IMR-90 (cell line): Measurements from ENCODE around the gene H6PD. TPM values are rescaled to one million over a fixed set of nuclear protein-coding genes. Genes with fewer than 3 reads are reported as not detected.

Source experiments
- ATAC-seq: fragments of 200-7000 bp; cut with Tn5 transposase; 2 replicates; pipeline ENCODE4 v1.9.1; 2020; ENCODE audit warnings: low read depth, mild to moderate bottlenecking, moderate library complexity
- BruUV-seq: library from RNA; stranded (reverse); fragments of 400-500 nt; replicated peaks from 2 replicates; lab custom pipeline; 2021; lab: Mats Ljungman, UMichigan
- CTCF ChIA-PET: fragments of 300-600 bp; formaldehyde crosslinking; extraction: SDS; loops from one replicate; lab custom pipeline; 2021; ENCODE audit warnings: antibody characterized with exemption; lab: Yijun Ruan, JAX
- POLR2A ChIA-PET: fragments of 300-600 bp; sonication (Branson Sonifier 250); formaldehyde crosslinking; loops from one replicate; lab custom pipeline; 2022; ENCODE audit warnings: antibody characterized with exemption; ENCODE audit not compliant: unreplicated experiment; lab: Charles Lee
- DNase-seq: peaks from one replicate; pipeline ENCODE4 v3.0.0; 2013
- H2AFZ ChIP-seq: replicated peaks from 2 replicates; pipeline ENCODE3; 2013; ENCODE audit warnings: low read length, mild to moderate bottlenecking; ENCODE audit not compliant: poor library complexity
- H2AK5ac ChIP-seq: 2 replicates; pipeline ENCODE4 v1.6.1; 2013; ENCODE audit warnings: low read depth, low read length, inconsistent platforms
- H2AK9ac ChIP-seq: replicated peaks from 2 replicates; pipeline ENCODE3; 2013; ENCODE audit warnings: mild to moderate bottlenecking, low read depth, low read length, moderate library complexity; ENCODE audit not compliant: poor library complexity
- H2BK120ac ChIP-seq: 2 replicates; pipeline ENCODE4 v1.6.1; 2013; ENCODE audit warnings: low read depth, low read length, inconsistent platforms
- H2BK15ac ChIP-seq: 3 replicates; pipeline ENCODE4 v1.6.1; 2013; ENCODE audit warnings: low read depth, low read length, inconsistent platforms
- H2BK20ac ChIP-seq: 2 replicates; pipeline ENCODE4 v1.6.1; 2013; ENCODE audit warnings: low read depth, mild to moderate bottlenecking, inconsistent platforms, low read length, moderate library complexity
- H2BK5ac ChIP-seq: 2 replicates; pipeline ENCODE4 v1.6.1; 2013; ENCODE audit warnings: mild to moderate bottlenecking, low read depth, low read length, inconsistent platforms; ENCODE audit not compliant: poor library complexity, severe bottlenecking
- H3K14ac ChIP-seq: replicated peaks from 2 replicates; pipeline ENCODE4 v1.6.1; 2013; ENCODE audit warnings: low read depth, low read length, inconsistent platforms
- H3K18ac ChIP-seq: 2 replicates; pipeline ENCODE4 v1.6.1; 2013; ENCODE audit warnings: low read depth, low read length, control low read depth
- H3K23ac ChIP-seq: 2 replicates; pipeline ENCODE4 v1.6.1; 2013; ENCODE audit warnings: low read depth, low read length, inconsistent platforms
- H3K27ac ChIP-seq: 2 replicates; pipeline ENCODE4 v1.5.1; 2013; ENCODE audit warnings: mild to moderate bottlenecking, control low read depth, low read length; ENCODE audit not compliant: insufficient read depth
- H3K27me3 ChIP-seq: 2 replicates; pipeline ENCODE4 v1.6.1; 2013; ENCODE audit warnings: low read length; ENCODE audit not compliant: control insufficient read depth, insufficient read depth
- H3K36me3 ChIP-seq: 2 replicates; pipeline ENCODE4 v1.6.1; 2013; ENCODE audit warnings: low read length, mixed read lengths; ENCODE audit not compliant: control insufficient read depth, insufficient read depth
- H3K4ac ChIP-seq: 2 replicates; pipeline ENCODE4 v1.6.1; 2013; ENCODE audit warnings: low read depth, low read length, inconsistent platforms
- H3K4me1 ChIP-seq: 2 replicates; pipeline ENCODE4 v1.6.1; 2013; ENCODE audit warnings: low read length, mixed read lengths; ENCODE audit not compliant: control insufficient read depth, insufficient read depth
- H3K4me2 ChIP-seq: 2 replicates; pipeline ENCODE4 v1.6.1; 2013; ENCODE audit warnings: low read depth, mild to moderate bottlenecking, control low read depth, low read length, moderate library complexity
- H3K4me3 ChIP-seq: 2 replicates; pipeline ENCODE4 v1.5.1; 2013; ENCODE audit warnings: low read depth, mild to moderate bottlenecking, control low read depth, low read length, moderate library complexity; ENCODE audit not compliant: insufficient read depth
- H3K56ac ChIP-seq: 2 replicates; pipeline ENCODE4 v1.6.1; 2013; ENCODE audit warnings: low read length, inconsistent platforms; ENCODE audit not compliant: insufficient read depth; ENCODE audit errors: extremely low read depth
- H3K79me1 ChIP-seq, 2 experiments: 2 replicates each; pipeline ENCODE4 v1.6.1; 2013; ENCODE audit warnings: low read length in 2 of 2, inconsistent platforms in 1 of 2, low read depth in 1 of 2
- H3K9ac ChIP-seq: 2 replicates; pipeline ENCODE4 v1.6.1; 2013; ENCODE audit warnings: low read depth, low read length, control low read depth
- H3K9me1 ChIP-seq: 2 replicates; pipeline ENCODE4 v1.6.1; 2013; ENCODE audit warnings: low read length, inconsistent platforms; ENCODE audit not compliant: insufficient read depth
- H3K9me3 ChIP-seq: 2 replicates; pipeline ENCODE4 v1.6.1; 2013; ENCODE audit warnings: low read length; ENCODE audit not compliant: control insufficient read depth, insufficient read depth
- H4K20me1 ChIP-seq: 2 replicates; pipeline ENCODE4 v1.6.1; 2013; ENCODE audit warnings: low read length, inconsistent platforms; ENCODE audit not compliant: insufficient read depth
- H4K5ac ChIP-seq: 2 replicates; pipeline ENCODE4 v1.6.1; 2013; ENCODE audit warnings: mild to moderate bottlenecking, low read depth, low read length, control low read depth
- H4K8ac ChIP-seq, 2 experiments: 2 replicates each; pipeline ENCODE4 v1.6.1; 2013; ENCODE audit warnings: low read depth in 2 of 2, low read length in 2 of 2, control low read depth in 1 of 2, inconsistent platforms in 1 of 2
- H4K91ac ChIP-seq: 2 replicates; pipeline ENCODE4 v1.6.1; 2013; ENCODE audit warnings: low read depth, low read length, inconsistent platforms; ENCODE audit not compliant: insufficient read depth
- BHLHE40 ChIP-seq: fragments of 150-350 bp; IDR thresholded peaks from 2 replicates; pipeline ENCODE4 v1.6.1; 2016; ENCODE audit warnings: mild to moderate bottlenecking, low read depth, low read length
- CEBPB ChIP-seq: IDR thresholded peaks from 2 replicates; pipeline ENCODE4 v1.6.1; 2012; ENCODE audit warnings: low read depth, low read length, improper control_type of control experiment
- CHD1 ChIP-seq: IDR thresholded peaks from 2 replicates; pipeline ENCODE4 v1.6.1; 2012; ENCODE audit warnings: low read depth, low read length, improper control_type of control experiment
- FOS ChIP-seq: fragments of 150-350 bp; IDR thresholded peaks from 2 replicates; pipeline ENCODE4 v1.6.1; 2016; ENCODE audit warnings: low read depth, low read length
- MAFK ChIP-seq: IDR thresholded peaks from 2 replicates; pipeline ENCODE4 v1.6.1; 2012; ENCODE audit warnings: low read depth, low read length, improper control_type of control experiment
- MAZ ChIP-seq: IDR thresholded peaks from 2 replicates; pipeline ENCODE4 v1.6.1; 2012; ENCODE audit warnings: low read depth, mild to moderate bottlenecking, low read length, improper control_type of control experiment, moderate library complexity, borderline replicate concordance
- MXI1 ChIP-seq: IDR thresholded peaks from 2 replicates; pipeline ENCODE4 v1.6.1; 2012; ENCODE audit warnings: low read depth, mild to moderate bottlenecking, low read length, moderate library complexity, borderline replicate concordance
- NFE2L2 ChIP-seq: fragments of 150-350 bp; IDR thresholded peaks from 2 replicates; pipeline ENCODE4 v1.6.1; 2016; ENCODE audit warnings: low read depth, mild to moderate bottlenecking, low read length
- POLR2A ChIP-seq: IDR thresholded peaks from 2 replicates; pipeline ENCODE4 v1.6.1; 2012; ENCODE audit warnings: mild to moderate bottlenecking, low read depth, low read length
- RAD21 ChIP-seq: IDR thresholded peaks from 2 replicates; pipeline ENCODE4 v1.6.1; 2012; ENCODE audit warnings: low read length, improper control_type of control experiment
- SMC3 ChIP-seq: fragments of 150-350 bp; IDR thresholded peaks from 2 replicates; pipeline ENCODE4 v1.6.1; 2016; ENCODE audit warnings: low read depth, mild to moderate bottlenecking, antibody characterized with exemption, low read length, moderate library complexity
- WGBS, 2 experiments: methylation state at CpG; one replicate each; pipeline versions ENCODE4 v1.1.5 to v1.1.7; 2013; ENCODE audit warnings: missing lambda C conversion rate in 2 of 2; ENCODE audit not compliant: insufficient read length in 1 of 2; ENCODE audit errors: extremely low coverage in 2 of 2; 5-methylcytosine and 5-hydroxymethylcytosine counted together
- dilution Hi-C: fragments of 300-500 bp; cut with HindIII; formaldehyde crosslinking; loops from one replicate; pipeline ENCODE4 v1.14.3; 2018; ENCODE audit warnings: low sequenced_read_pairs; ENCODE audit not compliant: unreplicated experiment
- in situ Hi-C: fragments of 300-500 bp; cut with MboI; formaldehyde crosslinking; loops from 3 replicates; pipeline ENCODE4 v1.14.3; 2019; ENCODE audit warnings: low sequenced_read_pairs, inconsistent platforms, mixed read lengths
- intact Hi-C: fragments of 100-400 bp; cut with micrococcal nuclease; formaldehyde crosslinking; loops from 2 replicates; pipeline ENCODE4 v1.10.0; 2022
- polyA plus RNA-seq, 3 experiments: library from polyadenylated mRNA; depleted of rRNA; stranded (reverse); fragments of >200 nt; gene quantifications; 2 replicates each; pipeline ENCODE4 v1.2.3, GENCODE V29; 2012; ENCODE audit warnings: low replicate concordance in 1 of 3
- total RNA-seq: library from RNA; depleted of rRNA; stranded (reverse); fragments of >200 nt; gene quantifications from 2 replicates; pipeline ENCODE4 v1.2.3, GENCODE V29; 2012
- TF ChIP-seq, protein P1 (sequence below): fragments of 150-350 bp; IDR thresholded peaks from 2 replicates; pipeline ENCODE4 v1.6.1; 2017; ENCODE audit warnings: mild to moderate bottlenecking, antibody characterized with exemption, low read length, low read depth
- TF ChIP-seq, protein P2 (sequence below): conservative IDR thresholded peaks from 2 replicates; pipeline ENCODE4 v1.5.1; 2012; ENCODE audit warnings: mild to moderate bottlenecking, low read depth, low read length, improper control_type of control experiment

The H6PD gene
- total and polyA plus RNA-seq, 2 of the 4 experiments (the other 2 are of a cell fraction) = 9.3 to 22.1 TPM

DNA sequence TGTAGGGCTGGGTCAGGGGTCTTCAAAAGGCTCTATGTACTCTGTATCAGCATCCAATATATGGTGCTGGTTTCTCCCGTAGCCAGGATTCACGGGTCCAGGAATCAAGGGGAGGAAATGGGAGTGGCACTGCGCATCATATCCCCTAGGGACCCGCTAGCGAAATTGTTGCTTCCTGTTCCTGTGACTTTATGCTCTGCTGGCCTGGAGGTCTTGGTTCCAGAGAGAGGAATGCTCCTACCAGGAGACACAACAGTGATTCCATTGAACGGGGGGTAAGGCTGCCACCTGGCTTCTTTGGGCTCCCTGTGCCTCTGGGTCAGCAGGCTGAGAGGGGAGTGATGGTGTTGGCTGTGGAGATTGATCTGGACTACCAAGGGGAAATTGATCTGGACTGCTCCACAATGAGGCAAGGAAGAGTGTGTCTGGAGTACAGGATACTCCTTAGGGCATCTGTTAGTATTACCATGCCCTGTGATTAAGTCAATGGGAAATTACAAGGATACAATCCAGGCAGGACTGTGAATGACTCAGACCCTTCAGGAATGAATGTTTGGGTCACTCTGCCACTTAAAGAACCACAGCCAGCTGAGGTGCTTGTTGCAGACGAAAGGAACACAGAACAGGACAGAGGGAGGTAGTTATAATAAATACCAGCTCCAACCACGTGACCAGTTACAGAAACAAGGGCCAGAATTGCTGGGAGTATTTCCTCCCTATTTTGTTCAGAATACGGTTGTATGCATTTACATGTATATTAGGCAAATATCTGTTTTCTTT is 68.4 kb downstream of the H6PD start (continued):
- TF ChIP-seq, protein P1, sequence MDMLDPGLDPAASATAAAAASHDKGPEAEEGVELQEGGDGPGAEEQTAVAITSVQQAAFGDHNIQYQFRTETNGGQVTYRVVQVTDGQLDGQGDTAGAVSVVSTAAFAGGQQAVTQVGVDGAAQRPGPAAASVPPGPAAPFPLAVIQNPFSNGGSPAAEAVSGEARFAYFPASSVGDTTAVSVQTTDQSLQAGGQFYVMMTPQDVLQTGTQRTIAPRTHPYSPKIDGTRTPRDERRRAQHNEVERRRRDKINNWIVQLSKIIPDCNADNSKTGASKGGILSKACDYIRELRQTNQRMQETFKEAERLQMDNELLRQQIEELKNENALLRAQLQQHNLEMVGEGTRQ = peak; percentile 96
- TF ChIP-seq POLR2A = no peak

DNA sequence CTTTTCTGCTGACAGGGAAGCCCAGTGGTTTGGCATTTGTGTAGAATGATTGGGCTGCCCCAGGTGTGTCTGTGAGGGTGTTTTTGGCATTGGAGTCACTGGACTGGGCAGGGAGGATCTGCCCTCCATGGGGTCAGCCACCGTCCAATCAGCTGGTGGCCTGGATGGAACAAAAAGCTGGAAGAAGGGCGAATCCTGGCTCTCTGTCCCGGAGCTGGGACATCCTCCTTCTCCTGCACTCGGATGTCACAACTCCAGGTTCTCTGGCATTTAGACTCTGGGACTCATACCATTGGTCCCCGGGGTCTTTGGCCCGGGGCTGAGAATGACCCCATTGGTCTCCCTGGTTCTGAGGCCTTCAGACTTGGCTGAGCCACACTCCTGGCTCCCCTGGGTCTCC is 69.3 kb downstream of the H6PD start:
- in situ Hi-C loops (no loop called here), dilution Hi-C loops (no loop called here), intact Hi-C loops (no loop called here)
- peak overlapping the region in 1 of 2 experiments; percentile 15; a peak in 1 of 4 replicates for H4K8ac ChIP-seq
- DNase-seq = no peak
- H4K91ac ChIP-seq = peak overlapping the region; percentile 26; the same call in 1 of the 2 replicates
- H3K4me2 ChIP-seq = no peak overlapping the region
- peak overlapping the region; percentile 81; the same call in 1 of the 2 replicates for H3K14ac ChIP-seq
- H2AK5ac ChIP-seq = peak overlapping the region; percentile 84
- no peak overlapping the region for H3K9ac ChIP-seq
- no peaks in the 10 kb centered on the region for H3K9me3 ChIP-seq
- H2AK9ac ChIP-seq = no peak overlapping the region
- BruUV-seq = no TSS peak
- H3K56ac ChIP-seq = no peak overlapping the region
- H3K79me1 ChIP-seq = peaks cover 48 to 97% of the 10 kb centered on the region in 2 experiments
- WGBS, 2 experiments = 97% methylated on average over 6 of the region's 6 CpGs; no CpG with 5 or more reads in 1 of the 2 experiments
- H3K36me3 ChIP-seq = peaks cover 4% of the 10 kb centered on the region; the same call in 1 of the 2 replicates
- H2BK15ac ChIP-seq = peak overlapping the region; percentile 26; the same call in 1 of the 3 replicates
- H2BK120ac ChIP-seq = peak overlapping the region; percentile 90
- H3K27me3 ChIP-seq = no peaks in the 10 kb centered on the region
- H3K23ac ChIP-seq = peak overlapping the region; percentile 51; the same call in 1 of the 2 replicates
- no peak overlapping the region for H3K27ac ChIP-seq
- no peak for ATAC-seq
- H3K4ac ChIP-seq = peak overlapping the region; percentile 92
- ChIA-PET POLR2A (no interaction called here), CTCF (no interaction called here)
- no peak overlapping the region for H3K4me3 ChIP-seq
- H3K4me1 ChIP-seq = peaks cover 28% of the 10 kb centered on the region
- no peak overlapping the region for H2BK5ac ChIP-seq
- peak overlapping the region; percentile 35; the same call in 1 of the 2 replicates for H3K18ac ChIP-seq
- H3K9me1 ChIP-seq = peaks cover 56% of the 10 kb centered on the region
- peak overlapping the region; percentile 80; the same call in 1 of the 2 replicates for H2BK20ac ChIP-seq
- H2AFZ ChIP-seq = no peak overlapping the region
- H4K5ac ChIP-seq = no peak overlapping the region
- H4K20me1 ChIP-seq = peaks cover 89% of the 10 kb centered on the region
- no peak for TF ChIP-seq BHLHE40
- TF ChIP-seq, protein P1 = no peak
- no peak for TF ChIP-seq CHD1
- no peak for TF ChIP-seq SMC3
- no peak for TF ChIP-seq POLR2A
- no peak for TF ChIP-seq FOS
- no peak for TF ChIP-seq MAFK
- no peak for TF ChIP-seq NFE2L2
- TF ChIP-seq, protein P2, sequence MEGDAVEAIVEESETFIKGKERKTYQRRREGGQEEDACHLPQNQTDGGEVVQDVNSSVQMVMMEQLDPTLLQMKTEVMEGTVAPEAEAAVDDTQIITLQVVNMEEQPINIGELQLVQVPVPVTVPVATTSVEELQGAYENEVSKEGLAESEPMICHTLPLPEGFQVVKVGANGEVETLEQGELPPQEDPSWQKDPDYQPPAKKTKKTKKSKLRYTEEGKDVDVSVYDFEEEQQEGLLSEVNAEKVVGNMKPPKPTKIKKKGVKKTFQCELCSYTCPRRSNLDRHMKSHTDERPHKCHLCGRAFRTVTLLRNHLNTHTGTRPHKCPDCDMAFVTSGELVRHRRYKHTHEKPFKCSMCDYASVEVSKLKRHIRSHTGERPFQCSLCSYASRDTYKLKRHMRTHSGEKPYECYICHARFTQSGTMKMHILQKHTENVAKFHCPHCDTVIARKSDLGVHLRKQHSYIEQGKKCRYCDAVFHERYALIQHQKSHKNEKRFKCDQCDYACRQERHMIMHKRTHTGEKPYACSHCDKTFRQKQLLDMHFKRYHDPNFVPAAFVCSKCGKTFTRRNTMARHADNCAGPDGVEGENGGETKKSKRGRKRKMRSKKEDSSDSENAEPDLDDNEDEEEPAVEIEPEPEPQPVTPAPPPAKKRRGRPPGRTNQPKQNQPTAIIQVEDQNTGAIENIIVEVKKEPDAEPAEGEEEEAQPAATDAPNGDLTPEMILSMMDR = no peak
- no peak for TF ChIP-seq RAD21
- TF ChIP-seq MXI1 = no peak
- no peak for TF ChIP-seq CEBPB
- no peak for TF ChIP-seq MAZ
